Mesenchymal stem cell (in vitro differentiated cells and primary cell): ENCODE data around the gene HMX3.

ENCODE experiments used
- DNase-seq: peaks from one replicate; pipeline ENCODE4 v3.0.0-alpha.2; 2013
- H2AFZ ChIP-seq: one replicate; pipeline ENCODE4 v1.6.1; 2013; ENCODE audit warnings: low read depth, mild to moderate bottlenecking, control low read depth, inconsistent platforms, low read length, moderate library complexity
- H2AK5ac ChIP-seq: 2 replicates; pipeline ENCODE4 v1.6.1; 2013; ENCODE audit warnings: low read length, moderate library complexity, mild to moderate bottlenecking, inconsistent platforms; ENCODE audit not compliant: severe bottlenecking
- H2BK120ac ChIP-seq: one replicate; pipeline ENCODE4 v1.6.1; 2013; ENCODE audit warnings: low read depth, mild to moderate bottlenecking, inconsistent platforms, low read length, moderate library complexity
- H2BK12ac ChIP-seq, 2 experiments: one replicate each; pipeline ENCODE4 v1.6.1; 2013; ENCODE audit warnings: inconsistent platforms in 2 of 2, low read length in 2 of 2, mild to moderate bottlenecking in 2 of 2, moderate library complexity in 2 of 2, control low read depth in 1 of 2
- H2BK15ac ChIP-seq: one replicate; pipeline ENCODE4 v1.6.1; 2013; ENCODE audit warnings: mild to moderate bottlenecking, low read depth, inconsistent platforms; ENCODE audit not compliant: poor library complexity, severe bottlenecking
- H2BK5ac ChIP-seq: 2 replicates; pipeline ENCODE4 v1.6.1; 2013; ENCODE audit warnings: low read depth, mild to moderate bottlenecking, low read length, control low read depth, inconsistent platforms; ENCODE audit not compliant: poor library complexity, severe bottlenecking
- H3K14ac ChIP-seq, 2 experiments: one replicate each; pipeline ENCODE4 v1.6.1; 2013; ENCODE audit warnings: inconsistent platforms in 2 of 2, low read length in 2 of 2, control low read depth in 1 of 2, mild to moderate bottlenecking in 1 of 2, moderate library complexity in 1 of 2
- H3K18ac ChIP-seq, 2 experiments: one replicate each; pipeline ENCODE4 v1.6.1; 2013; ENCODE audit warnings: inconsistent platforms in 2 of 2, low read length in 2 of 2, control low read depth in 1 of 2, low read depth in 1 of 2, mild to moderate bottlenecking in 1 of 2
- H3K23ac ChIP-seq, 2 experiments: one replicate each; pipeline ENCODE4 v1.6.1; 2013; ENCODE audit warnings: inconsistent platforms in 2 of 2, low read length in 2 of 2, mild to moderate bottlenecking in 2 of 2, moderate library complexity in 2 of 2, control low read depth in 1 of 2
- H3K27ac ChIP-seq: 2 replicates; pipeline ENCODE4 v1.5.1; 2013; ENCODE audit warnings: mild to moderate bottlenecking, moderate library complexity, low read length, control low read depth, inconsistent platforms; ENCODE audit not compliant: poor library complexity, severe bottlenecking
- H3K27me3 ChIP-seq, 2 experiments: 2 replicates each; pipeline versions ENCODE4 v1.6.1 to v1.7.0; 2013; ENCODE audit warnings: low read length in 2 of 2, mild to moderate bottlenecking in 2 of 2, moderate library complexity in 2 of 2, control low read depth in 1 of 2, inconsistent platforms in 1 of 2; ENCODE audit not compliant: control insufficient read depth in 1 of 2, insufficient read depth in 1 of 2
- H3K36me3 ChIP-seq, 2 experiments: 2 replicates each; pipeline versions ENCODE4 v1.6.1 to v1.7.0; 2013; ENCODE audit warnings: low read length in 2 of 2, control low read depth in 1 of 2, inconsistent platforms in 1 of 2, low read depth in 1 of 2, mild to moderate bottlenecking in 1 of 2; ENCODE audit not compliant: insufficient read depth in 2 of 2, control insufficient read depth in 1 of 2
- H3K4ac ChIP-seq, 2 experiments: one replicate each; pipeline ENCODE4 v1.6.1; 2013; ENCODE audit warnings: inconsistent platforms in 2 of 2, low read length in 2 of 2, mild to moderate bottlenecking in 2 of 2, moderate library complexity in 2 of 2, control low read depth in 1 of 2, low read depth in 1 of 2
- H3K4me1 ChIP-seq: 2 replicates; pipeline ENCODE4 v1.6.1; 2013; ENCODE audit warnings: low read depth, low read length, control low read depth; ENCODE audit not compliant: control insufficient read depth, insufficient read depth
- H3K4me2 ChIP-seq: 2 replicates; pipeline ENCODE4 v1.6.1; 2013; ENCODE audit warnings: low read length, mild to moderate bottlenecking, inconsistent platforms; ENCODE audit not compliant: poor library complexity, severe bottlenecking
- H3K4me3 ChIP-seq, 2 experiments: 2 replicates each; pipeline versions ENCODE4 v1.5.1 to v1.7.0; 2013; ENCODE audit warnings: low read length in 2 of 2, mild to moderate bottlenecking in 2 of 2, control low read depth in 1 of 2, low read depth in 1 of 2; ENCODE audit not compliant: insufficient read depth in 1 of 2
- H3K79me1 ChIP-seq: replicated peaks from 2 replicates; pipeline ENCODE4 v1.6.1; 2013; ENCODE audit warnings: mild to moderate bottlenecking, control low read depth, low read length, inconsistent platforms; ENCODE audit not compliant: poor library complexity, severe bottlenecking
- H3K9ac ChIP-seq: 2 replicates; pipeline ENCODE4 v1.7.0; 2013; ENCODE audit warnings: mild to moderate bottlenecking, low read length, moderate library complexity
- H3K9me3 ChIP-seq: 2 replicates; pipeline ENCODE4 v1.7.0; 2013; ENCODE audit warnings: mild to moderate bottlenecking, low read length; ENCODE audit not compliant: control insufficient read depth
- H4K8ac ChIP-seq: one replicate; pipeline ENCODE4 v1.6.1; 2013; ENCODE audit warnings: inconsistent platforms, mild to moderate bottlenecking, low read length, moderate library complexity
- H4K91ac ChIP-seq: one replicate; pipeline ENCODE4 v1.6.1; 2013; ENCODE audit warnings: mild to moderate bottlenecking, low read length, inconsistent platforms
- WGBS: methylation state at CpG from one replicate; pipeline ENCODE4 v1.1.7; 2013; ENCODE audit warnings: mixed read lengths; 5-methylcytosine and 5-hydroxymethylcytosine counted together

HMX3 gene

DNA sequence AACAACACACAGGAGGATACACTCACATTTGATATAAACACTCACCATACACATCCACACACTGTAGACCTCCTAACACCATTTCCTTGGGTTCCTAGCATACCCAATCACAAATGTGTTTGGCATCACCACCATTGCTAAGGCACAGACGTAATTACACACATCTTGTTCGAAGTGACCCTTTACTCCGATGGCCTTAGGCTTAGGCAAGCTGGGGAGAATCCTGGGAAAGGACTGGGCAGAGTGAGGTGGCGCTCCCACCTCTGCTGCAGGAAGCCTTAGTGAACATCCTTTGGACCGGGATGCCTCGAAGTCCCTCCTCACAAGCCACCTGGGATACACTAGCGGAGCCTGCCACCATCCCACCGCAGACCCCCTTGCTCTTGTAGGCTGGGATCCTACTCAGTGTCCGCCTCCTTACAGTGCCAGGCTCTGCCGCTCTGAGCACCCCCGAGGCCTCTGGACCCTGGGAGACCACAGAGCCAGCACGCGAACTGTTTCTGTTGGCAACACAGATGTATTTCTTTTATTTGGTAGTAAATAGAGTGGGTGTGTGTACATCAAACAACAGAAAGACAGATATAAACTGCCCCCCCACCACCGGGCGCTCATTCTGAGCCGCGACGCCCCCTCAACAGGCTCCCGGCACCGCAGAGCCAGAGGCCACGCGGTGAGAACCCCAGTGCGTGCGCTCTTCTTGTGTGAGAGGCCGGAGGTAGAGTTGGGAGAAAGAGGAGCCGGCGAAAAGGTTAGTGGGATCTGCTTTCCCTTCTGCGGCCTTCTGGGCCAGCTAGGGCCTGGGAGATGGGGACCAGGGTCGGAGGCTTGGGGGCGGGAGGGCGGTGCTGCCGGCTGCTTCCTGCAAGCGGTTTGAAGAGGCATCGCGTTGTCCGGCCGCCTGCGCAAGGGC, 6.3 kb downstream of the HMX3 start:
- no peak overlapping the region for H3K14ac ChIP-seq
- H3K4me2 ChIP-seq: no peak overlapping the region
- H3K23ac ChIP-seq: no peak overlapping the region
- H2AK5ac ChIP-seq: no peak overlapping the region
- whole genome bisulfite sequencing: 4% methylated on average over 28 of the region's 38 CpGs
- no peak overlapping the region for H3K4me3 ChIP-seq
- no peaks in the 10 kb centered on the region for H3K79me1 ChIP-seq
- no peak overlapping the region for H3K4ac ChIP-seq
- no peak overlapping the region for H3K27ac ChIP-seq
- no peak overlapping the region for H3K18ac ChIP-seq
- H3K4me1 ChIP-seq: peaks cover 27% of the 10 kb centered on the region
- no peak overlapping the region for H2BK12ac ChIP-seq
- no peak overlapping the region for H2BK15ac ChIP-seq
- peaks cover 0 to 3% of the 10 kb centered on the region in 2 experiments for H3K36me3 ChIP-seq
- H3K9me3 ChIP-seq: peaks cover 6% of the 10 kb centered on the region
- no peak overlapping the region for H2AFZ ChIP-seq
- DNase-seq: no peak
- no peak overlapping the region for H2BK5ac ChIP-seq
- no peak overlapping the region for H4K8ac ChIP-seq
- H2BK120ac ChIP-seq: no peak overlapping the region
- no peak overlapping the region for H3K9ac ChIP-seq
- peaks cover 99 to 100% of the 10 kb centered on the region in 2 experiments for H3K27me3 ChIP-seq
- no peak overlapping the region for H4K91ac ChIP-seq

DNA sequence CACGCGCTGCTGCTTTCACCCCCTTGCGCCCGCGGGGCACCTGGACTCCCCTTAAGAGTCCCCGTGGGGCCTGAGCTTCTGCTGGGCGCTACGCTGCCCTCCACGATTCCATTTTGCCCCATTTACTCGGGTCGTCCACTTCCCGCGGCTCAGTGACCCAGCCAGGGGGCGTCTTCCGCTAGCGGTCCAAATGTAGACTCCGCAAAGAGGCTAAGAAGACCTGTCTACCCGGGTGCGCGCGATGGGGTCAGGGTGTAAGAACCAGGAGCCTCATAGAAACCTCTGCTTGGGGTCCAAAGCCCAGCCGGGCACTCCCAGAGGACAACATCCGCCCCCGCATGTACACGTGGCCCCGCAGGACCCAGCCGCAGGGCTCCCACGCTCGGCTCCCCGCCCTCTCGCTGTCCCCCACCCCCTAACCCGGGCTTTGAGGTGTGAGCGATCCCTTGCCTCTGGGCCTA, 7.0 kb downstream of the HMX3 start:
- no peaks in the 10 kb centered on the region for H3K79me1 ChIP-seq
- H2AFZ ChIP-seq: no peak overlapping the region
- H3K4me3 ChIP-seq: no peak overlapping the region
- 2% methylated on average over 25 of the region's 33 CpGs for WGBS
- H2BK5ac ChIP-seq: no peak overlapping the region
- no peak overlapping the region for H2BK120ac ChIP-seq
- H4K91ac ChIP-seq: no peak overlapping the region
- H3K27ac ChIP-seq: no peak overlapping the region
- peaks cover 0 to 3% of the 10 kb centered on the region in 2 experiments for H3K36me3 ChIP-seq
- peaks cover 6% of the 10 kb centered on the region for H3K9me3 ChIP-seq
- H3K4me1 ChIP-seq: peaks cover 23% of the 10 kb centered on the region
- no peak overlapping the region for H2BK15ac ChIP-seq
- DNase-seq: no peak
- no peak overlapping the region for H2BK12ac ChIP-seq
- no peak overlapping the region for H3K14ac ChIP-seq
- H3K18ac ChIP-seq: no peak overlapping the region
- no peak overlapping the region for H2AK5ac ChIP-seq
- no peak overlapping the region for H3K23ac ChIP-seq
- H4K8ac ChIP-seq: no peak overlapping the region
- peaks cover 99 to 100% of the 10 kb centered on the region in 2 experiments for H3K27me3 ChIP-seq
- H3K4me2 ChIP-seq: no peak overlapping the region
- no peak overlapping the region for H3K9ac ChIP-seq
- H3K4ac ChIP-seq: no peak overlapping the region

DNA sequence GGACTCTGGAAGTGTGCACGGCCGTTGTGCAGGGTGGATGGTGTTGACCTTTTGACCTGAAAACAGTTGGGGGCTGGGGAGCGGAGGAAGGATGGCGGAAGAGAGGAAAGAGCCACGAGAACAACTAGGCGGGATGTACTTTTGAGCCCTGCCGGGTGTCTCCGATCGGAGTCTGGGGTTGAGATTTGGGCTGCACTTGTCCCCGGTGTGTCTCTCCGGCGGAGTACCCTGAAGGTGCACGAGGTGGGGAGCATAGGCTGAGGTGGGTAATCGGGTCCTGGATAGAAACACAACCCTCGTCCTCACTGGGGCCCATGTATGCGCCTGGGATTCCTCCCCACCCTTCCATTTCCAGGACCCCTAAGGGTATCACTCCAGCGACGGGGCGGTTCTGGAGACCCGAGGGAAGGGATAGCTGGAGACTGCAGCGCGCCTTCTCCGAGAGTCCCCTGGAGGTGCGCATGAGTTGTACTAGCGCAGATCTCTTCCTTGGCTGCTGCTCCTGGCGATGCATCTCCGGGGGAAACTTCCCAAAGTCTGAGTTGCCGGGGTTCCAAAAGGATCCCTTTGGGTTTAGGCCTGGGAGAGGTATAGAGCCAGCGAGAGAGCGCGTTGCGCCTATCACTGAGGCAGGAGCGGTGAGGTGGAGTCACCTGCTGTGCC, 7.5 kb downstream of the HMX3 start:
- Histone ChIP-seq H3K9ac (no peak overlapping the region), H3K4ac (no peak overlapping the region), H2AFZ (no peak overlapping the region), H3K14ac (no peak overlapping the region), H2BK5ac (no peak overlapping the region), H3K4me3 (no peak overlapping the region), H3K23ac (no peak overlapping the region), H4K91ac (no peak overlapping the region), H3K9me3 (peaks cover 6% of the 10 kb centered on the region), H3K4me2 (no peak overlapping the region), H3K27ac (no peak overlapping the region), H2BK15ac (no peak overlapping the region), H3K79me1 (no peaks in the 10 kb centered on the region), H3K36me3 (peaks cover 0 to 3% of the 10 kb centered on the region in 2 experiments), H4K8ac (no peak overlapping the region), H3K4me1 (peaks cover 28% of the 10 kb centered on the region), H2BK120ac (no peak overlapping the region), H3K27me3 (peaks cover 98% of the 10 kb centered on the region in 2 experiments), H2BK12ac (no peak overlapping the region), H3K18ac (no peak overlapping the region), H2AK5ac (no peak overlapping the region)
- 4% methylated on average over 33 of the region's 33 CpGs for WGBS
- DNase-seq: no peak

DNA sequence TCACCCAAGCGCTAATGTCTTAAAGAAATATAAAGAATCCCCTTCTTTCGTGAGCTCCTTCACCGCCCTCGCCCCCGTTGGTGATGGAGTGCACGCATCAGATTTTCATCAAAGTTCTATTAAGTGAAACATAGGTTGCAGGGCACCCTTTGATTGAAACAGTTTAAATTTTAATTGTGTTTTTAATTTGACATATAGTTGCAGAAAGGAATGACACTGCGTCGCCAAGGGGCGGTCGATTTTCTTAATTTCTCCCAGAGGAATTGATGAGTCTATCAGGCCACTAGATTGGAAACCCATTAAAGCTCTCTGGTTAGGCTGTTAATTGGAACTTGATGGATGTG, 8.0 kb downstream of the HMX3 start:
- no peak overlapping the region for H2AFZ ChIP-seq
- no peak overlapping the region for H2BK120ac ChIP-seq

More for the DNA sequence above, 8.0 kb downstream of the HMX3 start:
- Histone ChIP-seq H3K36me3 (peaks cover 0 to 3% of the 10 kb centered on the region in 2 experiments), H3K4me2 (no peak overlapping the region), H3K23ac (no peak overlapping the region), H2BK12ac (no peak overlapping the region), H2BK5ac (no peak overlapping the region), H3K18ac (no peak overlapping the region), H3K79me1 (no peaks in the 10 kb centered on the region), H3K27ac (no peak overlapping the region), H4K8ac (no peak overlapping the region), H3K4me1 (peaks cover 34% of the 10 kb centered on the region), H3K14ac (no peak overlapping the region), H3K9ac (no peak overlapping the region), H2AK5ac (no peak overlapping the region), H4K91ac (no peak overlapping the region), H3K27me3 (peaks cover 98% of the 10 kb centered on the region in 2 experiments), H3K9me3 (peaks cover 6% of the 10 kb centered on the region), H2BK15ac (no peak overlapping the region), H3K4ac (no peak overlapping the region), H3K4me3 (no peak overlapping the region)
- no peak for DNase-seq
- WGBS: 4% methylated on average over 9 of the region's 10 CpGs
